Right lobe of liver (tissue), 6 donors: ENCODE data around the gene GGT6. TPM values are rescaled to one million over a fixed set of nuclear protein-coding genes. Genes with fewer than 3 reads are reported as not detected.

Experiments
- ATAC-seq, 4 donors: fragments of 200-7000 bp; cut with Tn5 transposase; one replicate each; pipeline ENCODE4 v1.9.1; 2020; ENCODE audit warnings: mild to moderate bottlenecking in 4 of 4, moderate library complexity in 4 of 4
- DNase-seq, 3 donors: peaks; one replicate each; pipeline ENCODE4 v3.0.0-alpha.2; 2020
- H3K27ac ChIP-seq, 3 donors: fragments of 200-600 bp; one replicate each; pipeline ENCODE4 v1.8.0; 2022
- H3K27me3 ChIP-seq, 2 donors: fragments of 200-600 bp; one replicate each; pipeline ENCODE4 v1.8.0; 2022
- H3K36me3 ChIP-seq, 4 donors: fragments of 200-600 bp; sonication (generic) in 1 of 4; one replicate each; pipeline versions ENCODE4 v1.5.1 to v1.8.0; 2017 to 2022; ENCODE audit warnings: control low read depth in 1 of 4
- H3K4me1 ChIP-seq, 4 donors: fragments of 200-600 bp; sonication (generic) in 1 of 4; one replicate each; pipeline versions ENCODE4 v1.5.1 to v1.8.0; 2017 to 2022; ENCODE audit warnings: control low read depth in 1 of 4
- H3K4me3 ChIP-seq, 3 donors: fragments of 200-600 bp; one replicate each; pipeline ENCODE4 v1.8.0; 2022
- H3K9me3 ChIP-seq, 4 donors: fragments of 200-600 bp; sonication (generic) in 1 of 4; one replicate each; pipeline versions ENCODE4 v1.5.1 to v1.8.0; 2017 to 2022; ENCODE audit warnings: control low read depth in 1 of 4
- CTCF ChIP-seq, 4 donors: fragments of 200-600 bp in 3 of 4; fragments of 450-650 bp in 1 of 4; IDR thresholded peaks; one replicate each; pipeline versions ENCODE4 v1.5.1 to v1.8.0; 2016 to 2022; ENCODE audit warnings: antibody characterized with exemption in 4 of 4, mild to moderate bottlenecking in 2 of 4
- POLR2A ChIP-seq: fragments of 450-650 bp; IDR thresholded peaks from one replicate; pipeline ENCODE4 v1.6.1; 2017; ENCODE audit warnings: antibody characterized with exemption, mild to moderate bottlenecking
- WGBS: methylation state at CpG from one replicate; pipeline ENCODE4 v1.1.6; 2018; ENCODE audit warnings: low coverage, low lambda C conversion rate; ENCODE audit not compliant: insufficient coverage; ENCODE audit errors: missing lambda C conversion rate; 5-methylcytosine and 5-hydroxymethylcytosine counted together
- intact Hi-C, 2 donors: fragments of 100-400 bp; cut with DNase I; formaldehyde crosslinking; loops; one replicate each; pipeline versions ENCODE4 v1.11.2 to v1.14.1; 2022
- total RNA-seq, 6 experiments: library from RNA; depleted of rRNA in 2 of 6; stranded (reverse); fragments of >200 nt in 2 of 6; fragmentation: NEBNext Ultra II Directional in 3 of 6; extraction: Animal tissue kit (Norgen Biotek cat#: 25700) in 3 of 6; gene quantifications; one replicate each; pipeline versions ENCODE4 v1.1.0 to v1.2.4, GENCODE V29; 2016 to 2023
- donor health status: DM: no; HTN: yes; CAD: no.
- donor health status: DM: no; HTN: no; CAD: no.
- donor health status: DM: no; HTN: no; CAD: no.
- donor health status: DM: no; HTN: yes; CAD: no.
- donor health status: DM: no; HTN: yes; CAD: no.

Gene GGT6
- total RNA-seq, 6 experiments from 2014 or later, result 0.09 to 0.92 (median 0.27) TPM

GRCh38 chr17:4550534-4551039, 9.8 kb downstream of the GGT6 start:
- DNase-seq (no peak), ATAC-seq (no peak)
- Histone ChIP-seq H3K27ac (no peak overlapping the region), H3K4me3 (no peak overlapping the region), H3K27me3 (no peaks in the 10 kb centered on the region), H3K36me3 (peaks cover 0 to 58% (median 20%) of the 10 kb centered on the region in 4 donors), H3K9me3 (no peaks in the 10 kb centered on the region), H3K4me1 (peaks cover 0 to 9% (median 4%) of the 10 kb centered on the region in 4 donors)
- TF ChIP-seq CTCF (IDR thresholded peaks at IDR 0.05), result no peak
- TF ChIP-seq POLR2A, result no peak
- intact Hi-C loops, result no loop called here
- 86% methylated on average over 9 of the region's 16 CpGs for WGBS

GRCh38 chr17:4549781-4550533, 10.4 kb downstream of the GGT6 start:
- Histone ChIP-seq H3K36me3 (peaks cover 0 to 58% (median 20%) of the 10 kb centered on the region in 4 donors), H3K4me3 (no peak overlapping the region), H3K27ac (no peak overlapping the region), H3K27me3 (no peaks in the 10 kb centered on the region), H3K9me3 (no peaks in the 10 kb centered on the region), H3K4me1 (peaks cover 0 to 9% (median 4%) of the 10 kb centered on the region in 4 donors)
- no peak for DNase-seq
- TF ChIP-seq POLR2A (no peak), CTCF (IDR thresholded peaks at IDR 0.05) (no peak)
- intact Hi-C loops, result loop anchor here in 1 of 2 donors (10.0 kb wide), 1 partner anchor 125 kb away; no protein-coding TSS in a partner anchor
- WGBS, result 96% methylated on average over 3 of the region's 25 CpGs
- no peak for ATAC-seq

- no peak overlapping the region for H3K27ac ChIP-seq
- TF ChIP-seq POLR2A (no peak), CTCF (IDR thresholded peaks at IDR 0.05) (no peak)
- H3K36me3 ChIP-seq, result peaks cover 0 to 67% (median 20%) of the 10 kb centered on the region in 4 donors
- no peaks in the 10 kb centered on the region for H3K27me3 ChIP-seq
- intact Hi-C loops, result loop anchor here in 1 of 2 donors (10.0 kb wide), 1 partner anchor 124 kb away; no protein-coding TSS in a partner anchor
- no peak overlapping the region for H3K4me3 ChIP-seq
- DNase-seq, result peak in 1 of 3 donors; percentile 38
- H3K4me1 ChIP-seq, result peaks cover 0 to 2% (median under 1%) of the 10 kb centered on the region in 4 donors
- WGBS, result no CpG with 5 or more reads among the region's 24 CpGs
- no peak for ATAC-seq
- no peaks in the 10 kb centered on the region for H3K9me3 ChIP-seq
These were observed 11.5 kb downstream of the GGT6 start for GRCh38 chr17:4548721-4549531.

GRCh38 chr17:4548061-4548461, 12.3 kb downstream of the GGT6 start:
- no peak for TF ChIP-seq CTCF (IDR thresholded peaks at IDR 0.05)
- no peak for TF ChIP-seq POLR2A
- Histone ChIP-seq H3K4me1 (no peaks in the 10 kb centered on the region), H3K27me3 (no peaks in the 10 kb centered on the region), H3K36me3 (peaks cover 0 to 61% (median 20%) of the 10 kb centered on the region in 4 donors), H3K27ac (no peak overlapping the region), H3K9me3 (no peaks in the 10 kb centered on the region), H3K4me3 (no peak overlapping the region)
- ATAC-seq (no peak), DNase-seq (peak in 1 of 3 donors; percentile 45)
- intact Hi-C loops, result loop anchor here in 1 of 2 donors (10.0 kb wide), 1 partner anchor 123 kb away; no protein-coding TSS in a partner anchor
- no CpG with 5 or more reads among the region's 18 CpGs for WGBS
